GM18867 (cell line): ENCODE measurements around the gene ZBTB22.

Experiments used
- ATAC-seq: cut with Tn5 transposase; IDR thresholded peaks from one replicate; pipeline ENCODE4 v1.9.1; 2021; ENCODE audit warnings: mild to moderate bottlenecking, moderate library complexity; ENCODE audit not compliant: unreplicated experiment

ZBTB22 gene

DNA sequence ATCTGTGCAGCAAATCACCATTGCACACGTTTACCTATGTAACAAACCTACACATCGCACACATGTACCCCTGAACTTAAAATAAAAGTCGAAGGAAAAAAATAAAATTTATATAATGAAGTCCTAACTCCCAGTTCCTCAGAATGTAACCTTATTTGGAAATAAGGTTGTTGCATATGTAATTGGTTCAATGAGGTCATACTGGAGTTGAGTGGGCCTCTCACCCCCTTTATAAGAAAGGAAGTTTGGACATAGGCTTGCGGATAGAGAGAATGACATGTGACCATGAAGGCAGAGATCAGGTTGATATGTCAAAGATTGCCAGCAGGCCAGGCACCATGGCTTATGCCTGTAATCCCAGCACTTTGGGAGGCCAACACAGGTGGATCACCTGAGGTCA, 16.1 kb upstream of the ZBTB22 start:
- ATAC-seq, result no peak

DNA sequence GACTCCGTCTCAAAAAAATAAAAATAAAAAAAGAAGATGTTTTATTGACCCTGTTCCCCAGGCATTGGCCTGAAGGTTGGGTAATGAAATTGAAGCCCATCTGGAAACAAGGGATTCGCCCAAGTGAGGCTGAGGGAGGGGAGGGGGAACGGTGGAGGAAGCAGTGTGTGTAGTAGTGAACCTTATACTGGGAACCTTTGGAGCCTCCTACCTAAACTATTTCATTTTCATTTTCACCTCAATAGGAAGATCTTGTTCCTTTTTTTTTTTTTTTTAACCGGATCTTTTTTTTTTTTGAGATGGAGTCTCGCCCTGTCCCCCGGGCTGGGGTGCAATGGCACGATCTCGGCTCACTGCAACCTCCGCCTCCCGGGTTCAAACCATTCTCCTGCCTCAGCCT, 13.2 kb upstream of the ZBTB22 start:
- ATAC-seq, result no peak

DNA sequence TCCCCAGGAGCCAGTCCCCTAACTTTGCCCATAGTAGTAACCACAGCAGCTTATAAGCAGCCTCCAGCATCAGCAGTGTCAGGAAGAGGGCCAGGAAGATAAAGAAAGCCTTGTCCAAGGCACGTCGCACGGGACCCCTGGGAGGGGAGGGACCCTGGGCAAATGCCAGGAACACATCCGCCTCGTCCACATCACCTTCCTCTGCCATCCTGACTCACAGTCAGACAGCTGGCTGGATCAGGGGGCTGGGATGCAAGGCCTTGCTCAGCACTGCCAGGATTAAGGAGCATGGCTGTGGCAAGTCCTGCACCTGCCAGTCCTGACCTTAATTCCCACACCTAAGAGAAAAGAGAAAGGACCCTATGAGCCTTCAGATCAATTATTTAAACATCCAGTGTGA, 11.5 kb upstream of the ZBTB22 start:
- ATAC-seq, result no peak

DNA sequence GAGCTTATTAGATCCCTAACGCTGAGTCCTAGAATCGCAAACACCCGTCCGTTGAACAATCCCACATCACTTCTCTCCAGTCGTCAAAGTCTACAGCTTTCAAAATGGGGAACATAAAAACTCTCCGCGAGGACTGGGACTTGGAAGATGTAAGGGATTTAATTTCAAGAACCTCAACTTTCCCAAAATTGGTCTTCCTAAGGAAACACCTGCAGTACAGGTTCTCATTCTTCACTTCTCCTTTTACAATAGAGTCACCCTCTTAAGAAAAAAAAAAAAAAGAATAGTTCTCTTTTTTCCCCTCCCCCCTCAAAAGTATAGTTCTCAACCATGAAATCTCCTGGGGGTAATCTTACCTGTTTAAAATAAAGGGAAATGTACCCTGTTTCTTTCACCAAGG, 6.6 kb upstream of the ZBTB22 start:
- no peak for ATAC-seq

DNA sequence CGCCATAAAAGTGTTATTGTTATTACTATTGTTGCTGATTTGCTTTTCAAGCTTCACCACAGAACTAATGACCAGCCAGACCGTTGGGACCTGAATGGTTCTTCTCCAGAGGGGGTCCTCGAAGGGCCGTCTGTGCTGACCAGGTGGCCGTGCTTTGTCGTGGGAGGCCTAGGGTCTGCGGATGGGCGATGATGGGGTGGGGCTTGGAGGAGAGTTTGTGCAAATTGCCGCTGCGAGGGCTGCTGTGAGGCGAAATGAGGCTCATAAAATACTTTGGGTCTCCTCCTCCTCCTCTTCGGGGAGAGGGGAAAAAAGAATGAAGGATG, 6.0 kb upstream of the ZBTB22 start:
- ATAC-seq, result peak; percentile 0

DNA sequence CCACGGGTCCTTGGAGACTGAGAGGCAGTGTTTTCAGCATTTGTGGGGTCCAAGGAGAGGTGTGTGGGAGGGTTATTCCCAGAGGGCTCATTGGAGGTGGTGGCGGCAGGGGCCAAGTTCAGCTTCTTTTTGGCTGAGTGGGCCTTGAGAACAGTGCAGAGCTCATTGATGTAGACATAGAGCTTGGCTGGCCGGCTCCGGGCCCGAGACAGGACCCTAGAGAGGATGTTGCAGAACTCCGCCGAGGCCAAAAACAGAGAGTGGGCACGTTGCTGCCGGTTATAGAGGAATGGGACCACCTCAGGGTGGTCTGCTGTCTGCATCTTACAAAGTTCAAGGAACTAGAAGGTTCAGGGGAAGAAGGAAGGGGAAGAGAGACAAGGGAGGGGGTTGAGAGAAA, 3.7 kb upstream of the ZBTB22 start:
- no peak for ATAC-seq

DNA sequence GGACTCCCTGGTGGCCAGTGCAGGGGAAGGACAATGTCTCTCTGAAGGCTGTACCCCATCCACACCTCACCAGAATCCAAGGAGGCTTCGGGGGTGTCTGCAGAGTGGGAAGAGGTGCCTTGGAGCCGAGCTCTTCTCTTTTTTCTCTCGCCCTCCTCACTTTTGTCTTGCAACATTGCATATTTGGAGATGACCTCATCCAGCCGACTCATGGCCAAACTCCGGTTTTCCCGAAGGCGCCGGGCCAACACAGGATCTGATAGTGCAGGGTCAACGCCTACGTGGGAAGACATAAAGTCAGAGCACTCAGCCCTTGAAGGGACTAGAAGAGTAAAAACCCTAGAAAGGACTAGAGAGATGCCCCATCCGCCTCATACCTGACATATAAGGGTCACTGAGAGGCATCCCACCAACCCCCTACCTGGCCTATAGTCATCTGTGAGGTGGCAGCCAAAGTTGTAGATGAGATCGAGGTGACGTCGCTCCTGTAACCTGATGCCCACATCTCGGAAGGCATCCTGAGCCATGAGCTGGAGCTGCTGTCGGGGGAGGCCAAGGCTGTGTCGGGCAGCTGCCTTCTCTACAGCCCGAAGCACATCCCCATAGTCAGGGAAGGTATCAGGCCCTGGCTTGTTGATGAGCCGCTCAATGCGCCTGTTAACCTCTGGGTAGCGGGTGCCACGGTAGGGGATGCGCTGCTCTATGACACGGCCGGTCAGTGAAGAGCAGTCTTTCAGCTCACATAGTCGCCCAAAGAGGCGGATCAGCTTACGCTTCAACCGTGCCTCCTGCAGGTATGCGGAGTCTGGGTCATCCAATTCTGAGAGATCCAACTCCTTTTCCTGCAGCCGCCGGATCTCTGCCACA, 3.0 kb upstream of the ZBTB22 start:
- no peak for ATAC-seq

DNA sequence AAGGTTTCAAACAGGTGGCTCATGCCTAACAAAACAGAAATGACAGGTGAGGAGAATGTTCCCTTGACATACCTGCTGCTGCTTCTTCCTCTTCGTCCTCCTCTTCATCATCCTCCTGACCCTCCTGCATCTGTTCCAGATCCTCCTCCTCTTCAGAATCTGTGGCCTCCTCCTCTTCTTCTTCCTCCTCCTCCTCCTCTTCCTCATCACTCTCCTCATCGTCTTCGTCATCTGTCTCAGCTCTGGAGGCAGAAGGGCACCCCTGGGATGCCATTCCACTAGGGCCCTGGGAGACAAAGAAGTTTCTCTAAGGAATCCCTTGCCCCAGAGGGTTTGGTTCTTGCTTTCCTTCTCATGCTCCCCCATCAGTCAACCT, 2.4 kb upstream of the ZBTB22 start:
- no peak for ATAC-seq

DNA sequence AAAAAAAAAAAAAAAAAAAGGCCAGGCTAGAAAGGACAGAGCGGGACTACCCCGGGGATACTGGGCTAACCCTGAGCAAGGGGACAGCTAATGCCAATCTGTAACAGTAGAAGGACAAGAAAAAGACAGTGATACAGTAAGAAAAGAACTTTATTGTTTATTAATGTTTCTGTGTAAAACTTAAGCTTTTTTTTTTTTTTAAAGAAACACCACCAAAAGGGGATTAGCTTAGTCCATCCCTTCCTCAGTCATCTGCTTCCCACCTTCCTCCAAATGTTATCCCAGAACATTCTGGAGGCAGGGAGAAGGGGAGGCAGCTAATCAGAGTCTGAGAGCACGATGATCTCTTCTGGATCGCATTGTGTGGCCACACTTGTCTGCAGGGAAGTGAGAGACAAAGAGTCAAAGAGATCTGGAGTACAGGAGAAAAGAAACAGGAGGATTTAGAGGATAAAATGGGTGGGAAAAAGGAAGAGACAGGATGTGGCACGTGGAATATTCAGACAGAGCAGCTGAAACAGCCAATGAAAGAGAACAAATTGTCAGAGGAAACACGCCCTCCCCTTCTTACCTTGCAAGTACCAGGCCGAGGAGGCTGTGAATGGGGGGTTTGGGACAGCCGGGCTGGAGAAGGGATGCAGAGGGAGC, 1.0 kb upstream of the ZBTB22 start:
- ATAC-seq, result no peak

DNA sequence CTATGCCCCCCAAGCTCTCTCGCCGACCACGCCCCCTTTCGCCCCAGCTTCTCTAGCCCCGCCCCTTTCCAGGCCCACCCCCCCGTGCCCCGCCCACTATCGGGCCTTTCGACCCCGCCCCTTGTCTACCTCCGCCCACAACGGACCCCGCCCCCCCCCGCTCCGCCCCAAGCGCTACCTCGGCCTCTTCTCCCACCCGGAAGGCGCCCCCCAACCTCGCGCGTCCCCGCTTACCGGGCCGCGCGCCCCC, 200 bp downstream of the ZBTB22 start:
- ATAC-seq, result no peak

DNA sequence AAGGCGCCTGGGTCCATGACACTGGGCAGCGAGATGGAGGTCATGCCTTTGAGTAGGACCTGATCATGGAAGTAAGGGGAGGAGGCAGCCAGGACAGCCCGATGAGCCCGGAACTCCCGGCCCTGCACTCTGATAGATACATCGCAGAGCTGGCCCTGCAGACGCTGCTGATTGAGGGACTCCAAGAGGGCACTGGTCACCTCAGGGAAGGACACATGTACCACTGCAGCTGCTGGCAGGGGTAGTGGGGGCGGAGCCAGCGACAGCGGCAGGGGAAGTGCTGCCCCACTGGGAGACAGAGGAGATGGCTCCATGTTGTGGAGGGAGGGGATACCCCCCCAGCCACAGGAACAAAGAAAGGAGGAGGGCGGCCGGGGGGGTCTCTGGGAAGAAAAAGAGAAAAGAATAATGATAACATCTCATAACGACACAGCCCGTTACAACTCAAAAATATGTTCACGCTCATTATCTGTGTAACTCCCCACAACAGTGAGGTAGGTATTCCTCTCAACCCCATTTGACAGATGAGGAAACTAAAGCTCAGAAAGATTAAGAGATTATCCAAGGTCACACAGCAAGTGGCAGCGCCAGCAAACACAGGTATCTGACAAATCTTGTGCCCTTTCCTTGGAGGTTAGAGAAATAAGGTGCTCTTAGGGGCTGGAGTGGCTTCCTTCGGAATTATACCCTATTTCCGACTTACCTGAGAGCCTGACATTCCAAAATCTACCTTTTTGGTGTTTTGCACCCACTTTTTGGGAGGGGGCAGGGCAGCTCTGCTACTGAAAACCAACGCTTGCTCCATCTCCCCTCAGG, 733 bp downstream of the ZBTB22 start:
- ATAC-seq, result no peak

DNA sequence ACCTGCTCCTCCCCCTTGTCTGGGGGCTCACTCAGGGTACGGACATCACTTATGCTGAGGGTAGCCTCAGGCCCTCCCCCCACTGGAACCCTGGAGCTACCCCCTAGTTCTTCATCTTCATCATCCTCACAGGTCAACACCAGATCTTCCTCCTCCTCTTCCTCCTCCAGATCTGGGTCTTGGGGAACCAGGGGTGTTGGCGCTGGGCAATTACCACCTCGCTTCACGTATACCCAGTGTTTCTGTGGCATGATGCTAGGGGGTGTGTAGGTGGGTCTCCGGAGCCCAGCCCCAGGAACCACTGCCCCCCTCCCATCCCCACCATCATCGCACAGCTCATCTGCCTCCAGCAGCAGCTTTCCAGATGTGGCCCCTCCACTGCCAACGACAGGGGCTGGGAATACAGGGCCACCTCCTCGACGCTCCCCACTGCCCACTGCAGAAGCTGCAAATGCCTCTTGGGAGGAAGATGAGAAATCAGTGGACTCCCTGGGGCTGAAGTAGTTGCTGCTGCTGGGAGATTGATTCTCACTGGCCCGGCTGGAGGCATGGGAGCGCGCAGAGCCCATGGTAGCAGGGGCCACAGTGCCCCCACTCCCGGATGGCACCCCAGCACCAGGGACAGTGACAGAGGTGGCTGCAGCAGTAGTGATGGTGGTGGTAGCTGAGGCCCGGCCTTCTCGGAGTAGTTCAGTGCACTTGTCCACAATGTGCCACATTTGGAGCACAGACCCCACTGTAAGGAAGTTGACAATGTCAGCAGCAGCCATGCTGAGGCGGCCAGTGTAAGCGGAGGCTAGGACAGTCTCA, 1.5 kb downstream of the ZBTB22 start:
- no peak for ATAC-seq

DNA sequence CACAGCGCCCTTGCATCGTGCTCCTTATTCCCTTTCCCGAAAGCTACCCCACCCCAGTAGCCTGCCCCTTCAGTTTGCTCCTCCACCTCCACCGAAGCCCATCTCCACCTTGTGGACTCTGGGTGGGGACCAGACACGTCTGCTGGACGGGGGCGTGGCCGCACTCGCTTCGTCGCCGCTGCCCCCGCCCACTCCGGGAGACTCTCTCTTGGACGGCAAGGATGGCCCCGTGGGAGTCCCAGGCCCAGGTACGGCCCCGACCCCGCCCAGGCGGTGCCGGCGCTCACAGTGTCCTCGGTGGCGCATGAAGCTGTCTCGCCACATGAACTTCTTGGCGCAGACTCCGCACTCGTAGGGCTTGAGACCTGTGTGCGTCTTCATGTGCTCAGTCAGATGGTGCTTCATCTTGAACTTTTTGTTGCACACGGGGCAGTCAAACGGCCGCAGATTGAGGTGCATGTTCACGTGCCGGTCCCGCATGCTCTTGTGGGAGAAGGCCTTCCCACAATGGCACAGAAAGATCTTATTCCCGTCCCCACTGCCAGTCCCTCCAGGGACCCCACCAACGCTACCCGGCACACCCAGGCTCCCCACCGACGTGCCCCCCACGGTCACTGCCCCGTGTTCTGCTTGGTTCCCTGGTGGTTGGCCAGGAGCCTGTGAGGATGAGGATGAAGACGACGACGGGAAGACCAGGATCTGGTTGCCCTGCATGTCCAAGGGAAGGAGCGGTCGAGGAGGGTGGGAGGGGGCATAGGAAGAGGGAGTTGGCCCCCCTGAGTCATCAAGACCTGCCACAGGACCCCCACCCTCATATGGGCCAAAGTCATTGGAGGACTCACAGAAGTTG, 2.4 kb downstream of the ZBTB22 start:
- ATAC-seq, result no peak

DNA sequence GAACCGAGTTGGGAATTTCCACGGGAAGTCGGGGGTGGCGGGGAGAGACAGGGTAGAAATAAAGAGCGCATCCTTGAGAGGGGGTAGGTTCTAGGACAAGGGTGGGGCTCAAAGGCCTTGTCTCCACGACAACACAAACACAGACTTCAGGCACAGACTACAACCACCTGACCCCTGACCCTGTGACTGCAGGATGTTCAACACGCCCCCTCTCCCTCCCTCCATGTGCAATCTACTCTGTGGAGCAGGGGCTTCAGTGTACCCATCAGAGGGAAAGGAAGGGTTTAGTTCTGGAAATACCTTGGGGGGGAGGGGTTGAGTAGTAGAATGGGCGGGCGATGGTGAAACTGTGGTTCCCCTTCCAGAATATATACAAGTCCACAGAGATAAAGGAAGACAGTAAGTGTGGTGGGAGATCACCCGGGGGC, 3.0 kb downstream of the ZBTB22 start:
- no peak for ATAC-seq

DNA sequence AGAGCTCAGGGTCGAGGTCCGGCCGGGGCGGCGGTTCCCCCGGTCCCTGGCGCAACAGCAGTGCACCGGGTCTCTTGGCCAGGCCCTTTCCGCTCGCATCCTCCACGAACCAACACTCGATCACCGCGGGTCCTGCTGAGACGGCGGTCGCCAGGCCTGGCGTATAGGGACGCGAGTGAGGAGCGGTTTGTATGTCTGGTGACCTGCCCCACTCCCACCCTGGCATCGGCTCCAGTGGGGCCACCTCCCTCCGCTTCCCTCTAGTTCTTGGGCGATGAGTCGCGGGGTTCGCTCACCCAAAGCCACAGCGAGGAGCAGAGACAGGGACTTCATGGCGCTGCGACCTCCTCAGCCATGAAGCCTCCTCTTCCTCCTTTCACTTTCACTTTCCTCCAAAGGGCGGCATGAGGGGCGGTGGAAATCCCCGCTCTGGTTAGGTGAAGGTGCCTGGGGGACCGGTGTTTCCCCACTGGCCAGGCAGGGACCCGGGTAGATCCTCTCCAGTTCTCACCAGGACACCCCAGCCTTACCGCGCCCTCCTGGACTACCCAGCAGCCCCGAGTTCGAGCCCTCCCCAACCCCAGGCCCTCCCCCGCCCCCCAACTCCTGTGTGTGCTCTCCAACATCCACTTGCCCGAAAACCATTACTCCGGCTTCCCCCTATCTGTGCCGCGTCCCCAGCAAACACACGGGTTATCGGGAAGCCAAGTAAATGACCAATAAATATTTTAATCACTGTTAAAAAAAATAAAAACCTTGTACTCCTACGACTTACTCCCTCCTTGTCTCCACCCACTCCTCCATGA, 3.6 kb downstream of the ZBTB22 start, which contains the start of gene TAPBP:
TSS of gene TAPBP (minus strand) at position 370 of the 806 bp plus-strand sequence. CDS start at position 333, 37 bp downstream.
- peak; percentile 32 for ATAC-seq

DNA sequence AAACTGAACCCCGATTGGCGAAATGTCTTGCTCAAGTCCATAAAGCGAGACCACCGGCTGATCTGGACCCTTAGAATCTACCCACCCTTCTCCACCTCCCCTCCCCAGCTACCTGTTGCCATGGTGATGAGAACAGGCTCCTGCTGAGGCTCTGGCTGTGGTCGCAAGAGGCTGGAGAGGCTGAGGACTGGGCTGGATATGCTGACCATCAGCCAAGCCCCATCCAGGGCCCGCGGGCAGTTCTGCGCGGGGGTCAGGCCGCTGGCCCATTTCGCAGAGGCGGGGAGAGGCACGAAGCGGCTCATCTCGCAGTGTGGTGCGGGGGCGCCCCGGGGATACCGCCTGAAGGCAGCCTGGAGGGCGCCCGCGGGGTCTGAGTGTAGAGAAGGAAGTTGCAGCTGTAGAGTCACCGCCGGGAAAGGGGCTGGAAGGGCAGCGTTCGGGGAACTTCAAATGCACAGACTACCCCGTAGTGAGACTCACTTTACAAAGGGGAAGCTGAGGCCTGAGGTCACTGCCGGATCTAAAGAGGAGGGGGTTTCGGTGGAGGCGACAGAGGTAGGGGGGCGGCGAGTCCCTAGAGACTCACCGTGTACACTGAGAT, 4.3 kb downstream of the ZBTB22 start:
- ATAC-seq, result no peak

DNA sequence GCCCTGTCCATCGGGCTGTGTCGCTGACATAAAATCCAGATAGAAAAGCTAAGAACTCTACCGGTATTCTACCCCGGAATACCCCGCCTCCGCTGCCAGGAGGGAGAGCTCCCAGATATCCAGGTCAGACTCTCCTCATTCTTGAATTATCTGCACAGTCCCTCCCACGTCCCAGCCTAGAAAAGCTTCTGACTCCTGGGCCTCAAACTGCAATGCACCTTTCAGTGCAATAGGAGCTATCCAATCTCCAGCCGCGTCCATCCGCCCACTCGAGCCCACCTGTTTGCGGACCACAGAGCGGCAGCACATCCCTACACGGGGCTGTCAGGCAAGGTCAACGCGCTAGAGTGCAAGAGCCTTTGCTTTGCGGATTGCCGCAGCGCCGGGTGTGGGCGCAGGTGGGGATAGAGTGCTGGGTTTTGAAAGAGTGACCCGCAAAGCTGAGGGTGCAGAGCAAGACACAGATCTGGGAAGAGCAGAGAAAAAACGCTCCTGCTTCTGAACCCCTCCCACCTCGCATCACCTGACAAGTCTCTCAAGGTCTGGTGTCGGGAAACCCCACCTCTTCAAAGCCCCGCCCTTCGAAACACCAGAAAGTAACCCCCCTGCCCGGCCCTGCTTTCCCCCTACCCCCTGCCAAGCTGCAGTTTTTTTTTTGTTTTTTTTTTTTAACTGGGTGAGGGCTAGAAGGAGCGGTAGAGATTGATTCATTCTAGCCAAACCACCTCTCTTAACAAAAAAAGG, 5.0 kb downstream of the ZBTB22 start:
- peak; percentile 30 for ATAC-seq

DNA sequence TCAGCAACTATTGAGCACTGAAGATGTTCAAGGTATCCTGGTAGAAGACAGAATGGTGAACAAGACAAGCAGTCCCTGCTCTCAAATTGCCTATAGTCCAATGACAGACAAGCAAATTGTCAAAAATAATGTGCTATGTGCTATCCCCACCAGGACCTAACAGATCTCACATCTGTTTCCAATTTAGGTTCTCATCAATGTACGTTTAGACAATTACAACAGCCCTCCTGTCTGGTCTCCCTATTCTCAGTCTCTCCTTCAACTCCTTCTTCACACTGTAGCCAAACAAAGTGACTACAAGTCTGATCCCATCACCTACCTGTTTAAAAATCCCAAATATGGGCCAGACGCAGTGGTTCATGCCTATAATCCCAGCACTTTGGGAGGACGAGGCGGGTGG, 11.2 kb downstream of the ZBTB22 start:
- ATAC-seq, result no peak
